ENCODE results near the gene IGF1. TPM values are rescaled to one million over a fixed set of nuclear protein-coding genes. Genes with fewer than 3 reads are reported as not detected.

The IGF1 gene
- total and polyA plus RNA-seq, 9 of the 15 experiments (the other 6 are each of a cell fraction or from before 2014, with no cell fraction given), result 3.7 to 13.9 (median 4.5) TPM

DNA sequence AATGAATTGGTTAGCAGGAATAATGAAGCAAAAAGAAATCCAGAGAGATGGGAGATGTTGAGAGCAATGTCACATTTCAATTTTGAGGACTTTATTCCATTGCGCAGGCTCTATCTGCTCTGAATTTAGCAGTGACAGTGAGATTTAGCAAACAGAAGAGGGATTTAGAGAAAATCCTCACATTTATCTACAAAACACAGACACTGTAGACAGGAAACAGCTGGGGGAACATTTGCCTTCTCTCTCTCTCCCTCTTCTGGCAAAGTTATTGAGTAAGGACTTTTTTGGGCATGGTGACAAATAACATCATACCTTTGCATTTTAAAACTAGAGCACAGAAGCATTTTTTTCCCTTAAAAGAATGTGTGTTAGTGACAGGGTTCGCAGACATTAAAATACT lies at the start of gene IGF1 (continued):
- TF ChIP-seq, protein P1, sequence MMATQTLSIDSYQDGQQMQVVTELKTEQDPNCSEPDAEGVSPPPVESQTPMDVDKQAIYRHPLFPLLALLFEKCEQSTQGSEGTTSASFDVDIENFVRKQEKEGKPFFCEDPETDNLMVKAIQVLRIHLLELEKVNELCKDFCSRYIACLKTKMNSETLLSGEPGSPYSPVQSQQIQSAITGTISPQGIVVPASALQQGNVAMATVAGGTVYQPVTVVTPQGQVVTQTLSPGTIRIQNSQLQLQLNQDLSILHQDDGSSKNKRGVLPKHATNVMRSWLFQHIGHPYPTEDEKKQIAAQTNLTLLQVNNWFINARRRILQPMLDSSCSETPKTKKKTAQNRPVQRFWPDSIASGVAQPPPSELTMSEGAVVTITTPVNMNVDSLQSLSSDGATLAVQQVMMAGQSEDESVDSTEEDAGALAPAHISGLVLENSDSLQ (IDR thresholded peaks at IDR 0.05), result peak; percentile 59
- TF ChIP-seq, protein P2, sequence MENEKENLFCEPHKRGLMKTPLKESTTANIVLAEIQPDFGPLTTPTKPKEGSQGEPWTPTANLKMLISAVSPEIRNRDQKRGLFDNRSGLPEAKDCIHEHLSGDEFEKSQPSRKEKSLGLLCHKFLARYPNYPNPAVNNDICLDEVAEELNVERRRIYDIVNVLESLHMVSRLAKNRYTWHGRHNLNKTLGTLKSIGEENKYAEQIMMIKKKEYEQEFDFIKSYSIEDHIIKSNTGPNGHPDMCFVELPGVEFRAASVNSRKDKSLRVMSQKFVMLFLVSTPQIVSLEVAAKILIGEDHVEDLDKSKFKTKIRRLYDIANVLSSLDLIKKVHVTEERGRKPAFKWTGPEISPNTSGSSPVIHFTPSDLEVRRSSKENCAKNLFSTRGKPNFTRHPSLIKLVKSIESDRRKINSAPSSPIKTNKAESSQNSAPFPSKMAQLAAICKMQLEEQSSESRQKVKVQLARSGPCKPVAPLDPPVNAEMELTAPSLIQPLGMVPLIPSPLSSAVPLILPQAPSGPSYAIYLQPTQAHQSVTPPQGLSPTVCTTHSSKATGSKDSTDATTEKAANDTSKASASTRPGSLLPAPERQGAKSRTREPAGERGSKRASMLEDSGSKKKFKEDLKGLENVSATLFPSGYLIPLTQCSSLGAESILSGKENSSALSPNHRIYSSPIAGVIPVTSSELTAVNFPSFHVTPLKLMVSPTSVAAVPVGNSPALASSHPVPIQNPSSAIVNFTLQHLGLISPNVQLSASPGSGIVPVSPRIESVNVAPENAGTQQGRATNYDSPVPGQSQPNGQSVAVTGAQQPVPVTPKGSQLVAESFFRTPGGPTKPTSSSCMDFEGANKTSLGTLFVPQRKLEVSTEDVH (IDR thresholded peaks at IDR 0.05; ENCODE audit: low read depth, partially characterized antibody), result no peak
- TF ChIP-seq ELF2 (CRISPR knock-in tag; IDR thresholded peaks at IDR 0.05) (no peak), GTF2F1 (IDR thresholded peaks at IDR 0.05; ENCODE audit: low read depth, low read length) (no peak), POLR2G (IDR thresholded peaks at IDR 0.05; ENCODE audit: low read depth, low read length) (no peak), ZNF23 (CRISPR knock-in tag; IDR thresholded peaks at IDR 0.05) (no peak), HSF4 (CRISPR knock-in tag; IDR thresholded peaks at IDR 0.05; ENCODE audit: borderline replicate concordance) (no peak), DACH1 (IDR thresholded peaks at IDR 0.05; ENCODE audit: partially characterized antibody) (peak; percentile 92), DPF2 (IDR thresholded peaks at IDR 0.05) (peak; percentile 71), ADNP (tag; IDR thresholded peaks at IDR 0.05) (no peak), ZNF431 (CRISPR knock-in tag; IDR thresholded peaks at IDR 0.05) (no peak), ZNF668 (CRISPR knock-in tag; IDR thresholded peaks at IDR 0.05) (no peak)
- TF ChIP-seq, protein P3, sequence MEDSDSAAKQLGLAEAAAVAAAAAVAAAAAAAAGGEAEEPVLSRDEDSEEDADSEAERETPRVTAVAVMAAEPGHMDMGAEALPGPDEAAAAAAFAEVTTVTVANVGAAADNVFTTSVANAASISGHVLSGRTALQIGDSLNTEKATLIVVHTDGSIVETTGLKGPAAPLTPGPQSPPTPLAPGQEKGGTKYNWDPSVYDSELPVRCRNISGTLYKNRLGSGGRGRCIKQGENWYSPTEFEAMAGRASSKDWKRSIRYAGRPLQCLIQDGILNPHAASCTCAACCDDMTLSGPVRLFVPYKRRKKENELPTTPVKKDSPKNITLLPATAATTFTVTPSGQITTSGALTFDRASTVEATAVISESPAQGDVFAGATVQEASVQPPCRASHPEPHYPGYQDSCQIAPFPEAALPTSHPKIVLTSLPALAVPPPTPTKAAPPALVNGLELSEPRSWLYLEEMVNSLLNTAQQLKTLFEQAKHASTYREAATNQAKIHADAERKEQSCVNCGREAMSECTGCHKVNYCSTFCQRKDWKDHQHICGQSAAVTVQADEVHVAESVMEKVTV (CRISPR knock-in tag; IDR thresholded peaks at IDR 0.05), result peak; percentile 46; the same call in 1 of the 2 replicates
- TF ChIP-seq, protein P4, sequence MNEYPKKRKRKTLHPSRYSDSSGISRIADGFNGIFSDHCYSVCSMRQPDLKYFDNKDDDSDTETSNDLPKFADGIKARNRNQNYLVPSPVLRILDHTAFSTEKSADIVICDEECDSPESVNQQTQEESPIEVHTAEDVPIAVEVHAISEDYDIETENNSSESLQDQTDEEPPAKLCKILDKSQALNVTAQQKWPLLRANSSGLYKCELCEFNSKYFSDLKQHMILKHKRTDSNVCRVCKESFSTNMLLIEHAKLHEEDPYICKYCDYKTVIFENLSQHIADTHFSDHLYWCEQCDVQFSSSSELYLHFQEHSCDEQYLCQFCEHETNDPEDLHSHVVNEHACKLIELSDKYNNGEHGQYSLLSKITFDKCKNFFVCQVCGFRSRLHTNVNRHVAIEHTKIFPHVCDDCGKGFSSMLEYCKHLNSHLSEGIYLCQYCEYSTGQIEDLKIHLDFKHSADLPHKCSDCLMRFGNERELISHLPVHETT (CRISPR knock-in tag; conservative IDR thresholded peaks at IDR 0.05 in 1 of 2, IDR thresholded peaks at IDR 0.05 in 1 of 2), result no peak
- TF ChIP-seq, protein P5, sequence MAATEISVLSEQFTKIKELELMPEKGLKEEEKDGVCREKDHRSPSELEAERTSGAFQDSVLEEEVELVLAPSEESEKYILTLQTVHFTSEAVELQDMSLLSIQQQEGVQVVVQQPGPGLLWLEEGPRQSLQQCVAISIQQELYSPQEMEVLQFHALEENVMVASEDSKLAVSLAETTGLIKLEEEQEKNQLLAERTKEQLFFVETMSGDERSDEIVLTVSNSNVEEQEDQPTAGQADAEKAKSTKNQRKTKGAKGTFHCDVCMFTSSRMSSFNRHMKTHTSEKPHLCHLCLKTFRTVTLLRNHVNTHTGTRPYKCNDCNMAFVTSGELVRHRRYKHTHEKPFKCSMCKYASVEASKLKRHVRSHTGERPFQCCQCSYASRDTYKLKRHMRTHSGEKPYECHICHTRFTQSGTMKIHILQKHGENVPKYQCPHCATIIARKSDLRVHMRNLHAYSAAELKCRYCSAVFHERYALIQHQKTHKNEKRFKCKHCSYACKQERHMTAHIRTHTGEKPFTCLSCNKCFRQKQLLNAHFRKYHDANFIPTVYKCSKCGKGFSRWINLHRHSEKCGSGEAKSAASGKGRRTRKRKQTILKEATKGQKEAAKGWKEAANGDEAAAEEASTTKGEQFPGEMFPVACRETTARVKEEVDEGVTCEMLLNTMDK (IDR thresholded peaks at IDR 0.05; ENCODE audit: borderline replicate concordance, insufficient read depth, low read depth, low read length, poor library complexity, severe bottlenecking), result no peak
- TF ChIP-seq, protein P6, sequence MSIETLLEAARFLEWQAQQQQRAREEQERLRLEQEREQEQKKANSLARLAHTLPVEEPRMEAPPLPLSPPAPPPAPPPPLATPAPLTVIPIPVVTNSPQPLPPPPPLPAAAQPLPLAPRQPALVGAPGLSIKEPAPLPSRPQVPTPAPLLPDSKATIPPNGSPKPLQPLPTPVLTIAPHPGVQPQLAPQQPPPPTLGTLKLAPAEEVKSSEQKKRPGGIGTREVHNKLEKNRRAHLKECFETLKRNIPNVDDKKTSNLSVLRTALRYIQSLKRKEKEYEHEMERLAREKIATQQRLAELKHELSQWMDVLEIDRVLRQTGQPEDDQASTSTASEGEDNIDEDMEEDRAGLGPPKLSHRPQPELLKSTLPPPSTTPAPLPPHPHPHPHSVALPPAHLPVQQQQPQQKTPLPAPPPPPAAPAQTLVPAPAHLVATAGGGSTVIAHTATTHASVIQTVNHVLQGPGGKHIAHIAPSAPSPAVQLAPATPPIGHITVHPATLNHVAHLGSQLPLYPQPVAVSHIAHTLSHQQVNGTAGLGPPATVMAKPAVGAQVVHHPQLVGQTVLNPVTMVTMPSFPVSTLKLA (conservative IDR thresholded peaks at IDR 0.05), result peak in 1 of 2 experiments; percentile 47; a peak in 1 of 4 replicates

Data from K562 (cell line).